GM23338 (cell line): Measurements from ENCODE around the gene NKD1. TPM values are rescaled to one million over a fixed set of nuclear protein-coding genes. Genes with fewer than 3 reads are reported as not detected.

Source experiments
- ATAC-seq: fragments of 200-7000 bp; cut with Tn5 transposase; 3 replicates; pipeline ENCODE4 v1.9.1; 2020
- DNase-seq: peaks from one replicate; pipeline ENCODE4 v3.0.0-alpha.2; 2015; ENCODE audit warnings: low spot score
- H2AFZ ChIP-seq: fragments of 200-600 bp; sonication (generic); 2 replicates; pipeline ENCODE4 v1.8.0; 2016; ENCODE audit warnings: antibody characterized with exemption, mild to moderate bottlenecking, moderate library complexity
- H3F3A ChIP-seq: fragments of 200-600 bp; sonication (generic); replicated peaks from 2 replicates; pipeline ENCODE4 v1.8.0; 2017; ENCODE audit warnings: antibody characterized with exemption, mixed run types, low read depth
- H3K27ac ChIP-seq: fragments of 200-600 bp; sonication (generic); 2 replicates; pipeline ENCODE4 v1.6.1; 2016; ENCODE audit warnings: low read depth
- H3K27me3 ChIP-seq: fragments of 200-600 bp; sonication (generic); 2 replicates; pipeline ENCODE4 v1.8.0; 2016; ENCODE audit warnings: mild to moderate bottlenecking, mixed run types, moderate library complexity; ENCODE audit not compliant: insufficient read depth
- H3K36me3 ChIP-seq: fragments of 200-600 bp; sonication (generic); 2 replicates; pipeline ENCODE4 v1.8.0; 2016; ENCODE audit warnings: mild to moderate bottlenecking; ENCODE audit not compliant: insufficient read depth
- H3K4me1 ChIP-seq: fragments of 200-600 bp; sonication (generic); 2 replicates; pipeline ENCODE4 v1.8.0; 2016; ENCODE audit warnings: mild to moderate bottlenecking, moderate library complexity; ENCODE audit not compliant: insufficient read depth
- H3K4me2 ChIP-seq: fragments of 200-600 bp; sonication (generic); 2 replicates; pipeline ENCODE4 v1.7.1; 2017; ENCODE audit warnings: mixed run types
- H3K4me3 ChIP-seq: fragments of 200-600 bp; sonication (generic); 2 replicates; pipeline ENCODE4 v1.6.1; 2016; ENCODE audit warnings: mixed run types
- H3K79me2 ChIP-seq: fragments of 200-600 bp; sonication (generic); replicated peaks from 2 replicates; pipeline ENCODE4 v1.8.0; 2017; ENCODE audit warnings: mild to moderate bottlenecking; ENCODE audit not compliant: insufficient read depth
- H3K9me2 ChIP-seq: fragments of 200-600 bp; sonication (generic); 2 replicates; pipeline ENCODE4 v1.8.0; 2017; ENCODE audit not compliant: insufficient read depth
- H4K20me1 ChIP-seq: fragments of 200-600 bp; sonication (generic); replicated peaks from 2 replicates; pipeline ENCODE4 v1.8.0; 2017; ENCODE audit warnings: mild to moderate bottlenecking; ENCODE audit not compliant: insufficient read depth
- H3K27ac Mint-ChIP-seq: 2 replicates; pipeline ENCODE4 v1.8.0; 2020; ENCODE audit warnings: inconsistent platforms, mild to moderate bottlenecking, moderate library complexity, mixed read lengths
- H3K27me3 Mint-ChIP-seq: 3 replicates; pipeline ENCODE4 v1.8.0; 2022; ENCODE audit warnings: low read depth, mild to moderate bottlenecking, moderate library complexity, mixed read lengths, inconsistent platforms; ENCODE audit not compliant: insufficient read depth, poor library complexity
- H3K36me3 Mint-ChIP-seq: 3 replicates; pipeline ENCODE4 v1.8.0; 2021; ENCODE audit warnings: low read depth, mild to moderate bottlenecking, inconsistent platforms, moderate library complexity, mixed read lengths
- H3K4me1 Mint-ChIP-seq: 3 replicates; pipeline ENCODE4 v1.8.0; 2020; ENCODE audit warnings: mild to moderate bottlenecking, inconsistent platforms, mixed read lengths
- H3K4me3 Mint-ChIP-seq: 3 replicates; pipeline ENCODE4 v1.8.0; 2021; ENCODE audit warnings: moderate library complexity, mild to moderate bottlenecking, inconsistent platforms, mixed read lengths
- H3K9me3 Mint-ChIP-seq: 3 replicates; pipeline ENCODE4 v1.8.0; 2020; ENCODE audit warnings: moderate library complexity, mild to moderate bottlenecking, inconsistent platforms, mixed read lengths
- CTCF ChIP-seq, 2 experiments: fragments of 200-600 bp in 1 of 2; sonication (generic) in 1 of 2; conservative IDR thresholded peaks; 2 replicates each; pipeline versions ENCODE4 v1.5.1 to v1.6.1; 2016 to 2017; ENCODE audit warnings: antibody characterized with exemption in 2 of 2, low read depth in 2 of 2, mild to moderate bottlenecking in 2 of 2, moderate library complexity in 1 of 2
- ETS1 ChIP-seq: IDR thresholded peaks from 2 replicates; pipeline ENCODE4 v1.6.1; 2016; ENCODE audit warnings: antibody characterized with exemption
- POLR2AphosphoS5 ChIP-seq: IDR thresholded peaks from 2 replicates; pipeline ENCODE4 v1.6.1; 2016; ENCODE audit warnings: antibody characterized with exemption, low read depth
- STAT1 ChIP-seq: IDR thresholded peaks from one replicate; pipeline ENCODE4 v1.6.1; 2016; ENCODE audit warnings: antibody characterized with exemption; ENCODE audit not compliant: unreplicated experiment
- polyA plus RNA-seq: library from polyadenylated mRNA; unstranded; fragments of >200 nt; fragmentation: Nextera tagmentation; extraction: Ambion mirVana; gene quantifications from 2 replicates; pipeline ENCODE4 v1.2.1, GENCODE V29; 2016
- total RNA-seq: library from RNA; depleted of rRNA; stranded (reverse); fragments of >200 nt; shearing (Covaris generic); gene quantifications from 2 replicates; pipeline ENCODE4 v1.2.3, GENCODE V29; 2014
- TF ChIP-seq, protein P1 (sequence below): IDR thresholded peaks from one replicate; pipeline ENCODE4 v1.6.1; 2018; ENCODE audit warnings: antibody characterized with exemption; ENCODE audit not compliant: unreplicated experiment

The NKD1 gene
- total and polyA plus RNA-seq, 2 experiments from 2014 or later, result 2.1 to 2.3 TPM

DNA sequence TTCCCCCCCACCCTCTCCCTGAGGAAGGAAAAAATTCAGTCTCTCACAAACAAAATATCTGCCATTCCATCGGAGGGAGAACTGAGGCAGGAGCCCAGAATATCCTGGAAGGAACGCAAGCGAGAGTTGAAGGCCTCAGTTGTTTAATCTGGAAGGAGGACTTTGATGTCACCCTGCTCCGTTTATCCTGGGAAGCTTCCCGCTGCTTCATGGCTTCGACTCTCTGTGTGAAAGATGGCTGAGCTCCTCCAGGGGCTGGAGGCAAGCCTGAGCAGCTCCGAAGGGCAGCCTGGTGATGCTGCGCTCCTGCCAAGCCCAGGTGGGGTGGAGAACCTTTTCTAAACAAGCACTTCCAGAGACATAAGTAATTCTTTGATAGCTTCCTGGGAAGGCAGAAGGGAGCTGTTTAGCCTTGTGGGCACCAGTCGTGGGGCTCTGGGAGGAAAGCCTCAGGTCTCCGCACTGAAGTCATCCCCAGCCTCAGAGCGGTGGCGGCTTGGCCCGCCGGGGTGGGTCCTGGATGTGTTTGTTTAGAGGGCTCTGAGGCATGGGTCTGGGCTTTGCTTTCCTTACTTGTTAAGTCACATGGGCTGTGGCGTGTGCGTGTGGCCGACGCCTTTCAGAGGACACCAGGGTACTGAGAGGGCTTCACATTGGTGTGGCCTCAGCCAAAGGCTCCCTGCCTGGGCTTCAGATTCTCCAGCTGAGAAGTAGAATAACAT is 7.9 kb downstream of the NKD1 start:
- Histone ChIP-seq H3K9me2 (no peaks in the 10 kb centered on the region), H3K36me3 (no peaks in the 10 kb centered on the region), H2AFZ (no peak overlapping the region), H3K27me3 (no peaks in the 10 kb centered on the region), H3K4me1 (no peaks in the 10 kb centered on the region), H3K79me2 (no peaks in the 10 kb centered on the region), H3K4me2 (no peak overlapping the region), H3K27ac (no peak overlapping the region), H3F3A (no peaks in the 10 kb centered on the region), H4K20me1 (no peaks in the 10 kb centered on the region; the same call in 1 of the 2 replicates), H3K4me3 (no peak overlapping the region)
- Mint-ChIP-seq H3K27me3 (peaks cover 5% of the 10 kb centered on the region), H3K36me3 (peaks cover 8% of the 10 kb centered on the region; the same call in 2 of the 3 replicates), H3K4me1 (no peaks in the 10 kb centered on the region), H3K4me3 (no peak overlapping the region), H3K27ac (no peak overlapping the region), H3K9me3 (peaks cover 9% of the 10 kb centered on the region; the same call in 2 of the 3 replicates)
- ATAC-seq (no peak), DNase-seq (no peak)
- TF ChIP-seq ETS1 (no peak), POLR2AphosphoS5 (no peak), STAT1 (no peak), CTCF (conservative IDR thresholded peaks at IDR 0.05; ENCODE audit: low read depth in 2 of 2) (no peak)
- TF ChIP-seq, protein P1, sequence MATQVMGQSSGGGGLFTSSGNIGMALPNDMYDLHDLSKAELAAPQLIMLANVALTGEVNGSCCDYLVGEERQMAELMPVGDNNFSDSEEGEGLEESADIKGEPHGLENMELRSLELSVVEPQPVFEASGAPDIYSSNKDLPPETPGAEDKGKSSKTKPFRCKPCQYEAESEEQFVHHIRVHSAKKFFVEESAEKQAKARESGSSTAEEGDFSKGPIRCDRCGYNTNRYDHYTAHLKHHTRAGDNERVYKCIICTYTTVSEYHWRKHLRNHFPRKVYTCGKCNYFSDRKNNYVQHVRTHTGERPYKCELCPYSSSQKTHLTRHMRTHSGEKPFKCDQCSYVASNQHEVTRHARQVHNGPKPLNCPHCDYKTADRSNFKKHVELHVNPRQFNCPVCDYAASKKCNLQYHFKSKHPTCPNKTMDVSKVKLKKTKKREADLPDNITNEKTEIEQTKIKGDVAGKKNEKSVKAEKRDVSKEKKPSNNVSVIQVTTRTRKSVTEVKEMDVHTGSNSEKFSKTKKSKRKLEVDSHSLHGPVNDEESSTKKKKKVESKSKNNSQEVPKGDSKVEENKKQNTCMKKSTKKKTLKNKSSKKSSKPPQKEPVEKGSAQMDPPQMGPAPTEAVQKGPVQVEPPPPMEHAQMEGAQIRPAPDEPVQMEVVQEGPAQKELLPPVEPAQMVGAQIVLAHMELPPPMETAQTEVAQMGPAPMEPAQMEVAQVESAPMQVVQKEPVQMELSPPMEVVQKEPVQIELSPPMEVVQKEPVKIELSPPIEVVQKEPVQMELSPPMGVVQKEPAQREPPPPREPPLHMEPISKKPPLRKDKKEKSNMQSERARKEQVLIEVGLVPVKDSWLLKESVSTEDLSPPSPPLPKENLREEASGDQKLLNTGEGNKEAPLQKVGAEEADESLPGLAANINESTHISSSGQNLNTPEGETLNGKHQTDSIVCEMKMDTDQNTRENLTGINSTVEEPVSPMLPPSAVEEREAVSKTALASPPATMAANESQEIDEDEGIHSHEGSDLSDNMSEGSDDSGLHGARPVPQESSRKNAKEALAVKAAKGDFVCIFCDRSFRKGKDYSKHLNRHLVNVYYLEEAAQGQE, result no peak

- Histone ChIP-seq H3K9me2 (no peaks in the 10 kb centered on the region), H3K27me3 (no peaks in the 10 kb centered on the region), H3F3A (no peaks in the 10 kb centered on the region), H3K4me2 (no peak overlapping the region), H3K36me3 (no peaks in the 10 kb centered on the region), H3K79me2 (no peaks in the 10 kb centered on the region), H3K4me1 (no peaks in the 10 kb centered on the region), H2AFZ (no peak overlapping the region), H3K4me3 (no peak overlapping the region), H3K27ac (no peak overlapping the region), H4K20me1 (no peaks in the 10 kb centered on the region; the same call in 1 of the 2 replicates)
- Mint-ChIP-seq H3K4me1 (no peaks in the 10 kb centered on the region), H3K9me3 (peaks cover 9% of the 10 kb centered on the region; the same call in 2 of the 3 replicates), H3K27ac (no peak overlapping the region), H3K27me3 (peaks cover 5% of the 10 kb centered on the region), H3K36me3 (peaks cover 8% of the 10 kb centered on the region), H3K4me3 (no peak overlapping the region)
- TF ChIP-seq POLR2AphosphoS5, result no peak
- DNase-seq (no peak), ATAC-seq (no peak)
Measured at GRCh38 chr16:50557046-50557445, 8.8 kb downstream of the NKD1 start.
